IPS-15b (cell line): ENCODE results near the gene MTG2.

Experiments used
- H3K27me3 ChIP-seq: one replicate; pipeline ENCODE4 v1.6.1; 2013; ENCODE audit warnings: low read length; ENCODE audit not compliant: control insufficient read depth, insufficient read depth
- H3K36me3 ChIP-seq: one replicate; pipeline ENCODE4 v1.6.1; 2013; ENCODE audit warnings: low read length; ENCODE audit not compliant: control insufficient read depth, insufficient read depth
- H3K4me1 ChIP-seq: one replicate; pipeline ENCODE4 v1.6.1; 2013; ENCODE audit warnings: mild to moderate bottlenecking, low read length; ENCODE audit not compliant: control insufficient read depth, insufficient read depth
- H3K4me3 ChIP-seq: one replicate; pipeline ENCODE4 v1.5.1; 2013; ENCODE audit warnings: low read depth, low read length
- H3K9ac ChIP-seq: one replicate; pipeline ENCODE4 v1.6.1; 2013; ENCODE audit warnings: low read depth, mild to moderate bottlenecking, low read length
- H3K9me3 ChIP-seq: one replicate; pipeline ENCODE4 v1.6.1; 2013; ENCODE audit warnings: mild to moderate bottlenecking, low read length; ENCODE audit not compliant: control insufficient read depth, insufficient read depth

Gene MTG2

DNA sequence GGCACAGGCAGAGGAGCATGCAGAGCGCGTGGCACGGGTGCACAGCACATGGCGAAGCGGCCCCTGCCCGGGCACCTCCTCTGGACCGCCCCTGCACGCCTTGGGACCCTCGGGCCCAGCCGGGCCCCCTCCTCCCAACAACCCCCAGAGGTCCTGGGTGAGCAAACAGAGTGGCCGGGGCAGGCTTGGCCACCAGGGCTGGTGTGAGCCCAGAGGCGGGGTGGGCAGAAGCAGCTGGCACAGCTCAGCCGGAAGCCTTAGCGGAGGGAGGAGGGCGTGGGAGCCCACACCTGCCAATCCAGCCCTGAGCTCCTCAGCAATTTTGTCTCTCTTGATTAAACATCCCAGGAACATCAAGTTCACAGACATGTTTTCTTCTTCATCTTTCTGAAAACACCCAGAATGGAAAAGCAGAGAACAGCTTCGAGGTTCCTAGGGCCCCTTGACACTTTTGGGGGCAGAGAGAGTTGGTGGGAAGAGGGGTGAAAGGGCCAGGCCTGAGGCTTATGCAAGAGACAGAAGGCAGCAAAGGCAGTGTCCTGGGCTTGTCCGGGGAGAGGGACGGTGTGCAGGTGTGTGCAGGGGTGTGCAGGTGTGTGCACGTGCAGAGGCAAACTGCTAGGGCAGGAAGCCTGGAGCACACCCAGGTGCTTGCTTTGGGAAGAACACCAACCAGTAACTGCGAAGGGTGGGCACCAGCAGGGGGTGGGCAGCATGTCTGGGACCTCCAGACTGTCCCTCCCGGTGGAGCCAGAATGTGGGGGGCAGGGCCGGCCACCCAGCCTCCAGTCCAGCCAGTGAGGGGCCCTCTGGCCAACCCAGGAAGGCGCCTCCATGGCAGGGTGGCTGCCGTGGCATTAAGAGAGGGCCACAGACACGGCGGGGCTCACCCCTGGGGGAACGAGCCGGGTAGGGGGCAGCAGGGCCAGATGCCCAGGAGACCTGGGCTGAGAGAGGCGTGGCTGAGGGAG, 32.5 kb downstream of the MTG2 start:
- Histone ChIP-seq H3K4me3 (no peak overlapping the region), H3K9me3 (no peaks in the 10 kb centered on the region), H3K36me3 (peaks cover 2% of the 10 kb centered on the region), H3K4me1 (no peaks in the 10 kb centered on the region), H3K27me3 (peaks cover 10% of the 10 kb centered on the region), H3K9ac (no peak overlapping the region)

DNA sequence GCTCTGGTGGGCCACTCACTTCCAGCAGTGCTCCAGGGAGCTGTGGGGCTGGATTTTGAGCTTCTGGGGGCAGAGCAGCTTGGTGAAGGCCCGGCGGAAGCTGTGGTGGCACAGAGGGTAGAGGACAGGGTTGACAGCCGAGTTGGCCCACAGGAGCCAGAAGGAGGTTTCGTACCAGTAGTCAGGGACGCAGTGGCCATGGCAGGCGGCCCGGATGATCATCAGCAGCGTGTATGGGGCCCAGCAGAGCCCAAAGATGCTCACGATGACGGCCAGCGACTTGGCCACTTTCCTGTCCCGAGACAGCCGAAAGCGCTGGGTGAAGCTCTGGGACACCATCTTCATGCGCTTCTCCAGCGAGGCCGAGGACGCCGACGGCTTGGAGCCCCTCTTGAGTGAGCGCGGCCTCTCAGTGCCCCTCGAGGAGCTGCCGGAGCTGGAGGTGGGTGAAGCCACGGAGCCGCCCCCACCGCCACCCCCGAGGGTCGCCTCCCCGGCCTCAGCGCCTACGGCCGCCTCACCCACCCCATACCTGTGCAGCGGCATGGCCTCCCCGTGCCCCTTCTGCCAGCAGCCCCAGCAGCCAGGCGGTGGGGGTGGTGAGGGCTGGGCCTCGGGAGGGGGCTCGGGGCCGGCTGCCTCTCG, 33.3 kb downstream of the MTG2 start:
- no peak overlapping the region for H3K4me3 ChIP-seq
- peaks cover 2% of the 10 kb centered on the region for H3K36me3 ChIP-seq
- no peaks in the 10 kb centered on the region for H3K9me3 ChIP-seq
- H3K27me3 ChIP-seq: peaks cover 16% of the 10 kb centered on the region
- H3K9ac ChIP-seq: no peak overlapping the region
- no peaks in the 10 kb centered on the region for H3K4me1 ChIP-seq

DNA sequence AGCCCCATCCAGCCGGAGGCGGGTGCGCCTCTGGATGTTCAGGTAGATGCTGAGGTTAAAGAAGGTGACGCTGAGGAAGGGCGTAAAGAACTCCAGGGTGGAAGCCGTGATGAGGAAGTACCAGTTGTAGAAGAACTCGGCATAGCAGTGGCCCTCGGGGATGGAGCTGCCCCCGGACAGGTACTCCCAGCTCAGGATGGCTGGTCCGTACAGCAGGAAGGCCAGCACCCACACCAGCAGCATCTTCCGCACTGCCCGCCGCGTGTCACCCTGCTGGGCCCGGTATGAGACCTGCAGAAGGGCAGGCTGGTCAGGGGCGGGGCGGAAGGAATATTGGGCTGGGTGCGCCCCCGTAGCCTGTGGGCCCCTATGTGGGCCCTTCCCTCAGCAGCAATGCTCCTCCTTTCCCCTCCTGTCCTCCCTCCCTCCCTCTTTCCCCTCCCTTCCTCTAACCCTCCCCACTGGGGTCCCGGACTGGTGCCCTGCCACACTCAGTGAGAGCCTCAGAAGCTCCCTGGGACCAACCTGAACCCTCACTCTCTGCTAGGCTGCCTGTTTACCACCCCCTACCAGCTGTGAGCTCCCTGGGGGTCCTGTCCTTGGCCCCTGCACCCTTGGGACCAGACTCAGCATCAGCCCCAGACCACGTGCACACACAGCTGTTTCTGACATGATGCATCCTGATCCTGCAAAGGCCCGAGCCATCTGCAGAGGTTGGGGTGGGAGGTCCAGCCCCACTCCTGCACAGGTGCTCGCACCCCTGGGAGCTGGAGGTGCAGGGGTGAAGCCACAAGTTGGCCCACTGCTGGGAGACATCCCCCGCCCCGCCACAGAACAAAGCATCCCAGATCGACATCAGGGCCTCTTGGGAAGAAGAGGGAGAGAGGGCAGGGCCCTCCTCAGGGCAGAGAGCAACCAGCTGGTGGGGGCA, 34.1 kb downstream of the MTG2 start:
- H3K4me1 ChIP-seq: no peaks in the 10 kb centered on the region
- H3K9ac ChIP-seq: no peak overlapping the region
- peaks cover 2% of the 10 kb centered on the region for H3K36me3 ChIP-seq
- no peaks in the 10 kb centered on the region for H3K9me3 ChIP-seq
- H3K4me3 ChIP-seq: no peak overlapping the region
- peaks cover 24% of the 10 kb centered on the region for H3K27me3 ChIP-seq

DNA sequence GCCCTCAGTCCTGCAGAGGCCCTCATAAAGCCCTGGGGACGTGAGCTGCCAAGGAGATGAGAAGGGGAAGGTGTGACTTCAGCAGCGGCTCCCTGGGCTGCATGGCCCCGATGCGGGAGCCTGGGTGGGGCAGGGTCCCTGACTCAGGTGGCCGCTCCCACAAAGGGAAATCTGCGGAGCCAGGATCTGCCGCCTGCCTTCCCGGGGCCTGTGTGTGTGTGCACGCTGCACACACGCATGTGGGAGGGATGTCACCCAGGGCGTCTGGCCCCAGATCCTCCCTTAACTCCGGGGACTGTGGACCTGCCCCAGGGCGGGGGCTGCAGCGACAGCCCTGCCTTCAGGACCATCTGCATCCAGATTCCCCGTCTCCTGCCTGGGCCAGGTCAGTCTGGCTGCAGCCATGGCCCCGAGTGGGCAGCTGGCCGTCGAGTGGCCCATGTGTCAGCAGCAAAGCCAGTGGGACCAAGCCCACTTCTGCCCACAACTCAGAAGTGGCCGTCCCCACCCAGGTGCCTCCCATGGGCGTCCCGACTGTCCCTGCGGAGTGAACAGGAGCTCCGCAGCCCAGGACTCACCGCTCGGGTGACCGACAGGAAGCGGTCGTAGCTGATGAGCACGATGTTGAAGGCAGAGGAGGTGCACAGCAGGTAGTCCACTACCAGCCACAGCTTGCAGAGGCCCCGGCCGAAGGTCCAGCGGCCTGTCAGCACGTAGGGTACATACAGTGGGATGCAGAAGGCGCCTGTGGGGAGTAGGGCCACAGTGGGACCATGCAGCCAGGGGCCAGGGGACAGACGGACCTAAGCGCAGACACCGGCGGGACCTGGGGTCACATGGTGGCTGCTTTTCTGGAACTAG, 35.3 kb downstream of the MTG2 start:
- no peak overlapping the region for H3K9ac ChIP-seq
- H3K4me1 ChIP-seq: no peaks in the 10 kb centered on the region
- H3K4me3 ChIP-seq: no peak overlapping the region
- peaks cover 29% of the 10 kb centered on the region for H3K27me3 ChIP-seq
- H3K36me3 ChIP-seq: peaks cover 2% of the 10 kb centered on the region
- no peaks in the 10 kb centered on the region for H3K9me3 ChIP-seq

DNA sequence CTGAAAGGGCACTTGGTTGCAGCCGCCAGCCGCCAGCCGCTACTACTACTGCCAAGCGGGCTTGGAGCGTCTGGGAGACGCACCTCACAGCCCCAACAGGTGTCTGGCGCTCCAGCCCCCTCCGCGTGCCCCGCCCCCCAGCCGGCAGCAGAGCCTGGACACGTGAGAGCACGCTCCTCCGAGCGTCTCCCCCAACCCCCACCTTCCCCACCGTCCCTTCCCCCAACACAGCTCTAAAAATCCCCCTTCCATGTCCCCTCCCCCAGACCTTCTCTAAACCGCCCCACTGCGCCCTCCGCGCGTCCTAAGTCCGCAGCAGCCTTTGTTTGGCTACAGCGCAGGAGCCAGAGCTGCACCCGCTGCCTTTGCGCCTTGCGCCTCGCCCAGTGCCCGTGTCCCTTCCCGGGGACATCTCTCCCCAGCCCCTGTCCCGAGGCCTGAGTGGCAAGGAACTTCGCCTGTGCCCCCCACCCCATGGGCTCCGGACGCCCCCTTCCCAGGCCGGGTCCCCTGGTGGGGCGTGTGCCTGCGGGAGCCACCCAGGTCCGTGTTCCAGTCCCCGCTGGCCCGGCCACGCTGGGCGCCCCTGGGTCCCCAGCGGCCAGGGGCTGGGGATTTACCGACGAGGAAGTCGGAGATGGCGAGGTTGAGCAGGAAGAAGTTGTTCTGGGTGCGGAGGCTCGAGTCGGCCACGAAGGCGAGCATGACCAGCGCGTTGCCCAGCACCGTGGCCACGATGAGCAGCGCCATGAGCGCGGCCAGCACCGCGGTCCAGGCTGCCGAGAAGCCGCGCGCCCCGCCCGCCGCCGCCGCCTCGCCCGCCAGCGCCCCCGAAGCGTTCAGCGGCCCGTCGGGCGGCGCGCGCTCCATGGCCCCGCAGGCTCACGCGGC, 36.5 kb downstream of the MTG2 start:
- peaks cover 2% of the 10 kb centered on the region for H3K36me3 ChIP-seq
- no peaks in the 10 kb centered on the region for H3K4me1 ChIP-seq
- peak overlapping the region; percentile 49 for H3K4me3 ChIP-seq

DNA sequence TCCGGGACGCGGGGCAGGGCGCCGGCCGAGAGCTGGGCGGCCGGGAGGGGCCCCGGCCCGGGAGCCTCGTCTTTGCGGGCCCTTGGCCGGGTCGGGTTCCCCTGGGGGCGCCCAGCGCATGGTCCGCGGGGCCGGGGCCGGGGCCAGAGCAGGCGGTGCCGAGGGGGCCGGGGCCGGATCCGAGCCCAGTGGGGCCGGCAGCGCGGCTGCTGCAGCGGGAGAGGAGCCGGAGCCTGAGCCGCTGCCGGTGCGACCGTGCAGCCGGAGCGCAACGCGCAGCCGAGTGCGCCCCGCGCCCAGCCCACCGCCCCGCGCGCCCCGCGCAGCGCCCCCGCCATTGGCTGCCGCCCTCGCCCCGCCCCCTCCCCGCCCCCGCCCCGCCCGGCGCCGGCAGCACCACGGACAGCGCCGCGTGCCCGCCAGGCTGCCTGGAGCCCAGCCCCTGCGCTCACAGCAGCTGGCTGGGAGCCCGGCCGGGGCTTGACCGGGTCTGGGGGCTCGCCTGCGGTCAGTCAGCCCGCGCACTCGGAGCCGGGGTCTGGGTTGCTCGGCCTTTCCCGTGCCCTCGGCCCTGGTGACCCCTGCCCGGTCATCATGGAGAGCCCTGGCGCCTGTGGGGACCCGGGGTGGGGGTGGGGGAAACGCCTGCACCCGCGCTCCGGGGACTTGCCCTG, 37.3 kb downstream of the MTG2 start, which contains the start of gene HRH3:
HRH3 (minus strand) TSS at position 287 of the 674 bp plus-strand sequence. CDS start 308 bp downstream, outside the sequence.
- Histone ChIP-seq H3K4me1 (no peaks in the 10 kb centered on the region), H3K9me3 (no peaks in the 10 kb centered on the region), H3K36me3 (no peaks in the 10 kb centered on the region), H3K4me3 (peak within 1 kb of the TSS; percentile 49), H3K27me3 (peaks cover 29% of the 10 kb centered on the region), H3K9ac (no peak within 1 kb of the TSS)

More for the DNA sequence above, 36.5 kb downstream of the MTG2 start:
- Histone ChIP-seq H3K9ac (no peak overlapping the region), H3K9me3 (no peaks in the 10 kb centered on the region), H3K27me3 (peaks cover 29% of the 10 kb centered on the region)

DNA sequence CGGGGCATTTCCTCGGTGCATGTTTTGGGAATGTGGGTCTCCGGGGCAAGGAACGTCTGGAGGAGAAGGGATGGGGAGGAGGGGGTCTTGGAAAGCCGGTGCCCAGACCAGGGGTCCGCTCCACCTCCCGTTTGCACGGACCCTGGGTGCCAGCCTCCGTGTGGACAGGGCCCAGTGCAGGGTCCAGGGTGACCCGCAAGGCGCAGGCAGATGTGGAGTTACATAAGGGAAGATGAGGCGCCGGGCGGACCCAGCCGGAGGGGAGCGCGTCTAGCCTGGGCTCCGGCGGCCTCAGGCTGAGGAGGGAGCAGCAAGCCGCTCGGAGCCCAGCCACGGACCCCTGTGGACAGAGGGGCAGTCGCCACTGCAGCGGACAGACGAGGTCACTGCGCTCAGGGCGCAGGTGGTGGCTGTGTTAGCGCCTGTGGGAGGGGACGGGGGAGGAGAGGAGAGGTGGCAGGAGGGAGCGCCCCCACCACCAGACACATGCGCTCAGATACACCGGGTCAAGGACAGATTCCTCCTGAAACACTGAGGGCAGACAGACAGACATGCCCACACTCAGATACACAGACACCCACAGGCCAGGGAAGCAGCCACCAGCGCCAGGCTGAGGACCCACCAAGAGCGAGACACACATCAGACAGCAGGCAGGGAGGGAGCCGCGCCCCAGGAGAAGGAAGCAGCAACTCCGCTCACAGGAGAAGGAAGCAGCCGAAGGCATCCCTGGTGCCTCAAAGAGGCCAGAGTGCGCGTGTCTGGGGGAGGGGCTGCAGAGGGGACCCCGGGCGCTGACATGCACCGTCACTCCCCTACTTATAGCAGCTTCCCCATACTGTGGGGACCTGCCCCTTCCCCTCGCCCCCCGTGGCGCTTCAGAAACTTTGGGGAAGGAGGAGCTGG, 38.1 kb downstream of the MTG2 start:
- Histone ChIP-seq H3K9ac (no peak overlapping the region), H3K4me3 (peak overlapping the region; percentile 40), H3K4me1 (no peaks in the 10 kb centered on the region), H3K27me3 (peaks cover 29% of the 10 kb centered on the region), H3K36me3 (no peaks in the 10 kb centered on the region), H3K9me3 (no peaks in the 10 kb centered on the region)

DNA sequence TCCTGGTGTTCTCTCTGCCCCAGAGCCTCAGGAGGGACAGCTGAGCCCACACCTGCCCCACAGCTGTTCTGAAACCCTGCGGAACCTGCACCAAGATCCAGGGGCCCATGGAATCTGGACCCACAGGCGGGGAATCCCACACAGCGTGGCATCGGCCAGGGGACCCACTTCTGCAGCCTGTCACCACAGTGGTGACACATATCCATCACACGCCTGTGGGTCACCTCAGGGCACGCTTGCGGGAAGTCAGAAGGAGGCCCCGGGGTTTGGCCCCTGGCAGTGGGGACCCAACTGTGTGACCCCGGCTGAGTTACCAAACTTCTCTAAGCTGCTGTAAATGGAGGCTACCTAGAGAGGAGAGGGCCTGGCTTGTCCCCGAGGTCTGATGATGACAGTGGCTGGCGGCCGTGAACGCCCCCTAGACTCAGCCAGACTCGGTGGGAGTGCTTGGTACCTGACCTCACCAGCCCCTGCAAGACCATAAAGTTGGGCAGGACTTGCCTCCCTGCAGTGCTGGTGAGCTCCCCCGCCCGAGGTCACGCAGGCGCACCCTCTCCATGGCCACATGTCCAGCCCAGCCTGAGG, 39.5 kb downstream of the MTG2 start:
- H3K4me3 ChIP-seq: no peak overlapping the region

DNA sequence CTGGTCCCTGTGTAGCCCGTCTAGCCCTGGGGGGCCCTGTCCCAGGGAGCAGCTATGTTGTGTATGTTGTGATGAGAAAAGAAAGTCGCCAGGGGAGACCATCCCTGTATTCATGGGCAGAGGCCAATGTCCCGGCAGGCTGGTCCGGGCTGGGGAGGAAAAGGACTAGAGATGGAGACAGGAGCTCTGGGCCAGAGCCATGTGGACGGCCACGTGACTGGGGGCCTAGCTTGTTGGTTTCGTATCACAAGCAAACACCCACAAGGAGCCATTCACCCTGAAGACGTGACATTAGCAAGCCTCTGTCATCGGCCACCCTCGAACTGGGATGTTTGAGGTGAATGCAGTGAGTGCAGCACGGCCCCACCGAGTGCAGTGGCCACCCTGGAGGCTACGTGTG, 40.1 kb downstream of the MTG2 start:
- H3K36me3 ChIP-seq: no peaks in the 10 kb centered on the region
- H3K4me1 ChIP-seq: no peaks in the 10 kb centered on the region
- no peaks in the 10 kb centered on the region for H3K9me3 ChIP-seq
- H3K4me3 ChIP-seq: no peak overlapping the region
- H3K27me3 ChIP-seq: peaks cover 25% of the 10 kb centered on the region
- no peak overlapping the region for H3K9ac ChIP-seq

More for the DNA sequence above, 39.5 kb downstream of the MTG2 start:
- peaks cover 29% of the 10 kb centered on the region for H3K27me3 ChIP-seq
- H3K36me3 ChIP-seq: no peaks in the 10 kb centered on the region
- H3K4me1 ChIP-seq: no peaks in the 10 kb centered on the region
- no peaks in the 10 kb centered on the region for H3K9me3 ChIP-seq
- no peak overlapping the region for H3K9ac ChIP-seq
